Measurements from ENCODE around the gene SETD3.
A peak's percentile ranks its signal among the peaks of the same experiment; 100 is the strongest.

The SETD3 gene

GRCh38 chr14:99418242-99418641, 62.4 kb downstream of the SETD3 start:
- no peak overlapping the region for H3K27ac ChIP-seq
- no peak for TF ChIP-seq CTCF (conservative IDR thresholded peaks at IDR 0.05)
- no peak for TF ChIP-seq ZFX (IDR thresholded peaks at IDR 0.05)

GRCh38 chr14:99416909-99417308, 63.8 kb downstream of the SETD3 start:
- TF ChIP-seq CTCF (conservative IDR thresholded peaks at IDR 0.05) (no peak), ZFX (IDR thresholded peaks at IDR 0.05) (no peak)
- H3K27ac ChIP-seq, result no peak overlapping the region

- H3K27ac ChIP-seq, result no peak overlapping the region
- peak; percentile 97 for TF ChIP-seq CTCF (conservative IDR thresholded peaks at IDR 0.05)
- no peak for TF ChIP-seq ZFX (IDR thresholded peaks at IDR 0.05)
Observed at GRCh38 chr14:99415496-99416281, 65.0 kb downstream of the SETD3 start.

GRCh38 chr14:99413911-99414310, 66.7 kb downstream of the SETD3 start:
- no peak overlapping the region for H3K27ac ChIP-seq
- no peak for TF ChIP-seq ZFX (IDR thresholded peaks at IDR 0.05)
- TF ChIP-seq CTCF (conservative IDR thresholded peaks at IDR 0.05), result no peak

- no peak overlapping the region for H3K27ac ChIP-seq
Observed at GRCh38 chr14:99413172-99413571, 67.5 kb downstream of the SETD3 start.

GRCh38 chr14:99412117-99413061, 68.3 kb downstream of the SETD3 start:
- no peak overlapping the region for H3K27ac ChIP-seq
- TF ChIP-seq CTCF (conservative IDR thresholded peaks at IDR 0.05) (no peak), ZFX (IDR thresholded peaks at IDR 0.05) (no peak)

More at GRCh38 chr14:99413172-99413571, 67.5 kb downstream of the SETD3 start:
- TF ChIP-seq CTCF (conservative IDR thresholded peaks at IDR 0.05) (no peak), ZFX (IDR thresholded peaks at IDR 0.05) (no peak)

- H3K27ac ChIP-seq, result no peak overlapping the region
- no peak for TF ChIP-seq ZFX (IDR thresholded peaks at IDR 0.05)
- TF ChIP-seq CTCF (conservative IDR thresholded peaks at IDR 0.05), result no peak
Observed at GRCh38 chr14:99410019-99410418, 70.6 kb downstream of the SETD3 start.
